HG02642 (cell line): ENCODE results near the gene MTHFD2.
"Not testable (repeated sequence)": the region's sequence is repeated elsewhere in the genome, so short reads cannot be mapped to it uniquely, and the experiment has no call there.

Experiments used
- ATAC-seq: cut with Tn5 transposase; IDR thresholded peaks from one replicate; pipeline ENCODE4 v1.9.1; 2021; ENCODE audit warnings: mild to moderate bottlenecking; ENCODE audit not compliant: unreplicated experiment, poor library complexity

The MTHFD2 gene

GRCh38 chr2:74226648-74227213 lies 28.3 kb downstream of the MTHFD2 start:
- ATAC-seq, result no peak

GRCh38 chr2:74227646-74228045 lies 29.2 kb downstream of the MTHFD2 start:
- no peak for ATAC-seq

GRCh38 chr2:74228772-74229171 lies 30.4 kb downstream of the MTHFD2 start:
- ATAC-seq, result no peak

GRCh38 chr2:74229865-74230264 lies 31.4 kb downstream of the MTHFD2 start:
- ATAC-seq, result not testable (repeated sequence)

DNA sequence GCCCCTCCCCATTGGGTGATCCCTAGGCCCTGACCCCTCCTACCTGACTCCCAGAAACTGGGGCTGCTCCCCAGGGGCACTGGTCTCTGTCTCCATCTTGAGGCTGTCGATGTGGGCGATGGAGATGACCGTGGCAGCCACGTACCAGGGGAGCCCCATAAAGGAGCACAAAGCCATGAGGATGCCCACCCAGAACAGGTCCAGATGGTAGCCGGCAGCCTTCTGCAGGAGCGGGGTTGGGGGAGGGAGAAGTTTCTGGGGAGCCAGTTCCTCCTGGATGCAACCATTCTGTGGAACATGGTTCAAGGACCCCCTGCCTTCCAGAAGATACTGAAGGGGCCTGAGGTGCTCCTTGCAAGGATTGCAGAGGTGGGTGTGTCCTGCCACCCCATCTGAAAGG lies 34.0 kb downstream of the MTHFD2 start:
- no peak for ATAC-seq

DNA sequence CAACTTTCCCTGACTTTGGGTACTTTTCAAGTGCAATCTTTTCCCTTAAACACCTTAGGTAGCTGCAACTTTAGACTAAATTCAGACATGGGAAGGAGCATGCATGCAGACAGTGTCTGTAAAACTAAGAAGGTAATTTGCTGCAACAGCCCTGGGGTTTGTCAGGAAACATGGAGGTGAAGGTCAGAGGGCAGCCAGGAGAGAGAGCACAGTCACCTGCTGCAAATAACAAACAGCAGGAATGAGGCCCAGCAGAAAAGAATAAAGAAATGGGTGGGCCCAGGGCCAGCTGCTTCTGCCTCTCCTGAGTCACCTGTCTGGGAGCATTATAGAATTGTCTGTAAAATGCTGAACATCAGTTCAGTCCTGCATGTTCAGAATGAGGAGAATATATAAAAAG lies 35.2 kb downstream of the MTHFD2 start:
- ATAC-seq, result no peak

DNA sequence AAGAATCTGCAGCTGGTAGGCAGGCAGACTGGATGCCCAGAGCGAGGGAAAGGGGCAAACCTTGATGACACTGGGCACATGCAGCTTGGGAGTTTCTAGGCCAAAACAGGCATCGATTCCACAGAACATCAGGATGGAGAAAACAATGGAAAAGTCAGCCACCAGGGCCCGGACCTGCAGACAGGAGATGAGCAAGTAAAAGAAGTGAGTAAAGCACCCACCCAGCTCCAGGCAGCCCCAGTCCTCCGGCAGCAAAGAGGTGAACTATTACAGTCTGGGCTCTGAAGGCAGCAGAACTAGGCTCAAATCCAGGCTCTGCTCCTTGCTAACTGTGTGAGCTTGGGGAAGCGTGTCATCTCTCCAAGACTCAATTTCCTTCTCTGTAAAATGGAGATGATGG lies 36.6 kb downstream of the MTHFD2 start:
- no peak for ATAC-seq

- ATAC-seq, result no peak
These were observed 40.5 kb downstream of the MTHFD2 start for GRCh38 chr2:74238879-74239278.

DNA sequence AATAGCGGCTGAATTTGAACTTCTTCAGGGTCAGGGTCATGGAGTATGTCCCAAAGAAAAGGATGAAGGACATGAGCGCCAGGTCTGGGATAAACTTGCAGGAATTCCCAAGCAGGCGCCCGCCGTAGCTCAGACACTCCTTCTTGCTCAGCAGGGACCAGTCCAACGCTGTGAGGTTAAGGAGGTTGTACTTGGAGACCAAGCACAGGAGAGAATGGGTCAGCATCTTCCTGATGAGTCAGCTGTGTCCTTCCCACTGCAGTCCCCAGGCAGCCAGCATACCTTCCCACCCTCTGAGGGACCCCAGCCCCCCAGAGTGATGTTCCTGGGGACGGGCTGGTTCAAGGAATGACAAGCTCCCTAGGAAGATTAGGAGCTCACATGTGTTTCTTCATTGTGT lies 40.9 kb downstream of the MTHFD2 start:
- ATAC-seq, result no peak

DNA sequence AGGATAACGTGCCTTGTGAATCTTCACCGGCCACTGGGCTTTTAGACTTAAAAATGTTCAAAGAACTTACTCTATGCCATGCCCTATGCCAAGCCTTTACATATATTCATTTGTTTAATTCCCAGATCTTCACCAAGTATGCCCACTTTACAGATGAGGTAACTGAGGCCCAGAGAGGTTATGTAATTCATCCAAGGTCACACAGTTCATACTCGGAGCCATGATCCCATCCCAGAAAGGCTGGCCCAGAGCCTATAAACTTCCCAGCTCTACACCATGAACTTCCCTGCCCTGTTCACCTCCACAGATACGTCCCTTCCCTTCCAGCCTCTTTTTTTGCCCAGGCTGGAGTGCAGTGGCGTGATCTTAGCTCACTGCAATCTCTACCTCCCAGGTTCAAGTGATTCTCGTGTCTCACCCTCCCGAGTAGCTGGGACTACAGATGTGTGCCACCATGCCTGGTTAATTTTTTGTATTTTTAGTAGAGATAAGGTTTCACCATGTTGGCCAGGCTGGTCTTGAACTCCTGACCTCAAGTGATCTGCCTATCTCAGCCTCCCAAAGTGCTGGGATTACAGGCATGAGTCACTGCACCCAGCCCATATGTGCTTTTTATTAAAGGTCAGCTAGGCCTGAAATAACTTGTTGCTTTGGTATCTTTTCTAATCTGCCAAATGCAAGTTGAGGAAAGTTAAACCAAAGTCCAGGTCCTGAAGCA lies 44.1 kb downstream of the MTHFD2 start:
- no peak for ATAC-seq

DNA sequence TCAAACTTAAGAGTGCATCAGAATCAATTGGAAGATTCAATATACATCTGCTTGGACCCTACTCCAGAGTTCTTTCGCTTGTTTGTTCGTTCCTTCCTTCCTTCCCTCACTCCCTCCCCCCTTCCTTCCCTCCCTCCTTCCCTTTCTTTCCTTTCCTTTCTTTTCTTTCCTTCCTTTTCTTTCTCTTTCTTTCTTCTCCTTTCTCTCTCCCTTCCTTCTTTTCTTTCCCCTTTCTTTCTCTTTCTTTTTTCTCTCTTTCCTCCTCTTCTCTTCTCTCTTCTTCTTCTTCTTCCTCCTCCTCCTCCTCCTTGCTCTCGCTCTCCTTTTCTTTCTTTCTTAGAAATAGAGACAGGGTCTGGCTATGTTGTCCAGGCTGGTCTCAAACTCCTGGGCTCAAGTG lies 45.9 kb downstream of the MTHFD2 start:
- ATAC-seq, result no peak

GRCh38 chr2:74246496-74247195 lies 48.2 kb downstream of the MTHFD2 start:
- no peak for ATAC-seq

- ATAC-seq, result no peak
These were observed 51.1 kb downstream of the MTHFD2 start for GRCh38 chr2:74249406-74250122.

- ATAC-seq, result no peak
These were observed 51.8 kb downstream of the MTHFD2 start for GRCh38 chr2:74250189-74250631.

- no peak for ATAC-seq
These were observed 53.6 kb downstream of the MTHFD2 start for GRCh38 chr2:74252036-74252435.

DNA sequence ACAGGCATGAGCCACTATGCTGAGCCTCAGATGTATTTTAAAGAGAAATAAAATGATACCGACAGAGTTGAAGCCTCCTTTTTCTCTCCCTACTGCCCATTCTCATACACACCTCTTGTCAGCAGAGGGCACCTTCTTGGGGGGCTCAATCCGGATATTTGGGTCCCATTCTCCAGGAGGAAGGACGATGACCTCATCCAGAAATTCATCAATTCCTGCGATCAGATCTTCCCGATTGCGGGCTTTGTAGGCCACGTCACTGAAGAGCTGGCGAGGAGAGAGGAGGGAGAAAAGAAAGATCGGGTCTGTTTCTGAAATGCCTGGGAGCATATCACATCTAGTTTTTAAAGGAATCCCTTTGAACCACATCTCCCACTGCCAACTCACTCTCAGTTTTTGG lies 54.4 kb downstream of the MTHFD2 start:
- no peak for ATAC-seq

DNA sequence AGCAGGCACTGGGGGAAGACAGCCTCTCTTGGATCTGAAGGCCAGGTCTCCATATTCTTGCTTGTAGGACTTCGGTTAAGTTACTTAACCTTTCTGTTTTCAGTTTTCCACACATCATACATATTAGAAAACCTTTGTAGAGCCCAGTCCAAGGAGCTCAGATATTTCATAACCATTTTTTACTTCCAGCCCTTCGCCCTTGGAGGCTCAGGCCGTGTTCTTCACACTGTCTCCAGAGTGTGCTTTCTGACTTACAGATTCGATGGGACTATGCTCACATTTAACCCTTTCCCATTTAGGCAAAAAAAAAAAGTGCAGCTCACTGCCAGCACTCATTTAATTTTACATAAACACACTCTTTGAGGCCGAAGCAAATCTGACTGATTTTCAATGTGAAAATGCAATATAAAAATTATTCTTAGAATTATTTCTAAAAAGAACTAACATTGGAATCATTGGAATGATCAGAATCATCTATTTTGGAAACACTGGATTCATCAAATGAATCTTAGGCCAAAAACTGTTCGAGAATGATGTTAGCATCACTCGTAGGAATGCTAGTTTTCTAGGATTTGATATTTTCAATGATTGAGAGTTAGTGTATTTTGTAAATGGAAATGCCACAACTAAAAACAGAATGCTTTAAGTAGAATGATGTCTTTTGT lies 55.0 kb downstream of the MTHFD2 start:
- ATAC-seq, result no peak

DNA sequence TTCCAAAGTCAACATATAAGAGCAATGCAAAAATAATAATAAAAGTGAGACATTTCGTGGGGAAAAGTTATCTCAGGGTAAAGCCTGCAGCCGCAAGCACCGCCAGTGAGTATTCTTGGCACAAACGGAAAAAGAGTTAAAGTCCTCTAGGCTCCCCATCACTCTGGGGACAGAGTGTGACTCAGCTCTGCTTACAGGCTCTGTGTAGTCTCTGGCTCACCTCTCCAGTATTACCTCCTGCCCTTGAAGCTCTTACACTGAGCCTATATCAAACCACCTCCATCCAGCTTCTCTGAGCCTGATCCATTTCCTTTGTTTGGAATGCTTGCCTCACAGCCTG lies 55.5 kb downstream of the MTHFD2 start:
- ATAC-seq, result no peak

GRCh38 chr2:74255660-74256213 lies 57.3 kb downstream of the MTHFD2 start:
- ATAC-seq, result no peak

DNA sequence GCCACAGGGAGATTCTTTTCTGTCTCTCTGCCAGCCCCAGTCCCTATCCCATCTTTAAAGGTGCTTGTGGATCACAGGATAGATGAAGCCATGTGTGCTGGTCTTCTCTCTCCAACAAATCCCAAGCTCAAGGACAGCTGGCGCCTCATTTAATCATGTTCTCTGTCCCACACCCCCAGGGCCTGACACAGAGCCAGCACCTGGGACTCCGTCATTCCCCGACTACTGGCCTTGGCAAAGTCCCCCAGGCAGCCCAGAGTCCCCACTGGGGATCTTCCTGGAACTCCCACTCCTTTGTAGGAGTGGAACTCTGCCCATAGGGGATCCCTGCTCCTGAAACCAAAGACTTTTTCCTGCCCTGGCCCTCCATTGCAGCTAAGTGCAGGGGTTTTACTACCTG lies 60.8 kb downstream of the MTHFD2 start:
- ATAC-seq, result no peak
